Measurements from ENCODE around the gene PRKCE. TPM values are rescaled to one million over a fixed set of nuclear protein-coding genes. Genes with fewer than 3 reads are reported as not detected.

PRKCE gene
- total and polyA plus RNA-seq, 4 donors = 2.5 to 38.6 (median 5.8) TPM

DNA sequence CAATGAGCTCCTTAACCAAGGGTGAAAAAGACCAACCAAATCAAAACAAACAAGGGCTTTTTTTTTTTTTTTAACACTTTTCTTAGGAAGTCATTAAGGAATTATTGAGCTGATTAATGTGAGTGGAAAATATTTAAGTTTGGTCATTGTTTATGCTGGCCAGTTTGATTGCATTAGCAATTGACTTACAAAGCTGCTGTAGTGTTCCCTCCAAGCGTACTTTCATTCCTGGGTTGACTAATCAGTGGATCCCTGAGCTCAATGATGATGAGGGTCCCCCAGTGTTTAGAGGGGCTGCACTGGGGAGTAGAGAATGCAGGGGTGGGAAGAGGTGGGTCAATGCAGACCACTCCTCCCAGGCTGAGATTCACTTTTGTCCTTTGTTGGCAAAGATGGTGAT lies 119.3 kb downstream of the PRKCE start:
- Histone ChIP-seq H3K4me3 (ENCODE audit: low read depth in 1 of 3, low read length in 3 of 3) (no peak overlapping the region), H3K4me1 (ENCODE audit: control insufficient read depth in 4 of 4, insufficient read depth in 4 of 4, low read length in 3 of 4) (peaks cover 0 to 8% (median 4%) of the 10 kb centered on the region in 4 donors), H3K36me3 (ENCODE audit: control insufficient read depth in 4 of 4, insufficient read depth in 3 of 4, low read depth in 1 of 4, low read length in 3 of 4) (no peaks in the 10 kb centered on the region), H3K9ac (ENCODE audit: low read depth in 1 of 2, low read length in 2 of 2) (no peak overlapping the region), H3K27me3 (ENCODE audit: control insufficient read depth in 4 of 4, insufficient read depth in 4 of 4, low read length in 3 of 4) (no peaks in the 10 kb centered on the region), H3K27ac (ENCODE audit: low read depth in 1 of 2, low read length in 2 of 2) (no peak overlapping the region), H3K9me3 (ENCODE audit: control insufficient read depth in 4 of 4, low read length in 3 of 4) (no peaks in the 10 kb centered on the region)
- no peak for DNase-seq (ENCODE audit: low spot score)
- 90% methylated on average over 1 of the region's 1 CpG for WGBS
- no peak for TF ChIP-seq NR2F2 (IDR thresholded peaks at IDR 0.05)
- TF ChIP-seq GABPA (IDR thresholded peaks at IDR 0.05 in 1 of 2, conservative IDR thresholded peaks at IDR 0.05 in 1 of 2) = no peak
- no peak for TF ChIP-seq YY1 (IDR thresholded peaks at IDR 0.05)
- TF ChIP-seq, protein P1, sequence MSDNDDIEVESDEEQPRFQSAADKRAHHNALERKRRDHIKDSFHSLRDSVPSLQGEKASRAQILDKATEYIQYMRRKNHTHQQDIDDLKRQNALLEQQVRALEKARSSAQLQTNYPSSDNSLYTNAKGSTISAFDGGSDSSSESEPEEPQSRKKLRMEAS (IDR thresholded peaks at IDR 0.05) = no peak
- no peak for TF ChIP-seq SP1 (IDR thresholded peaks at IDR 0.05)
- no peak for TF ChIP-seq RAD21 (IDR thresholded peaks at IDR 0.05)
- TF ChIP-seq, protein P2, sequence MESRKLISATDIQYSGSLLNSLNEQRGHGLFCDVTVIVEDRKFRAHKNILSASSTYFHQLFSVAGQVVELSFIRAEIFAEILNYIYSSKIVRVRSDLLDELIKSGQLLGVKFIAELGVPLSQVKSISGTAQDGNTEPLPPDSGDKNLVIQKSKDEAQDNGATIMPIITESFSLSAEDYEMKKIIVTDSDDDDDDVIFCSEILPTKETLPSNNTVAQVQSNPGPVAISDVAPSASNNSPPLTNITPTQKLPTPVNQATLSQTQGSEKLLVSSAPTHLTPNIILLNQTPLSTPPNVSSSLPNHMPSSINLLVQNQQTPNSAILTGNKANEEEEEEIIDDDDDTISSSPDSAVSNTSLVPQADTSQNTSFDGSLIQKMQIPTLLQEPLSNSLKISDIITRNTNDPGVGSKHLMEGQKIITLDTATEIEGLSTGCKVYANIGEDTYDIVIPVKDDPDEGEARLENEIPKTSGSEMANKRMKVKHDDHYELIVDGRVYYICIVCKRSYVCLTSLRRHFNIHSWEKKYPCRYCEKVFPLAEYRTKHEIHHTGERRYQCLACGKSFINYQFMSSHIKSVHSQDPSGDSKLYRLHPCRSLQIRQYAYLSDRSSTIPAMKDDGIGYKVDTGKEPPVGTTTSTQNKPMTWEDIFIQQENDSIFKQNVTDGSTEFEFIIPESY (IDR thresholded peaks at IDR 0.05) = no peak
- TF ChIP-seq EGR1 (IDR thresholded peaks at IDR 0.05; ENCODE audit: low read depth in 2 of 2) = no peak
- no peak for TF ChIP-seq REST (IDR thresholded peaks at IDR 0.05)
- no peak for TF ChIP-seq TAF1 (conservative IDR thresholded peaks at IDR 0.05)
- TF ChIP-seq FOXA2 (IDR thresholded peaks at IDR 0.05) = no peak
- TF ChIP-seq JUND (IDR thresholded peaks at IDR 0.05) = no peak
- no peak for TF ChIP-seq FOXA1 (IDR thresholded peaks at IDR 0.05)
- TF ChIP-seq HNF4A (conservative IDR thresholded peaks at IDR 0.05) = no peak
- TF ChIP-seq CTCF (IDR thresholded peaks at IDR 0.05; ENCODE audit: low read depth, low read length, missing input control) = no peak

DNA sequence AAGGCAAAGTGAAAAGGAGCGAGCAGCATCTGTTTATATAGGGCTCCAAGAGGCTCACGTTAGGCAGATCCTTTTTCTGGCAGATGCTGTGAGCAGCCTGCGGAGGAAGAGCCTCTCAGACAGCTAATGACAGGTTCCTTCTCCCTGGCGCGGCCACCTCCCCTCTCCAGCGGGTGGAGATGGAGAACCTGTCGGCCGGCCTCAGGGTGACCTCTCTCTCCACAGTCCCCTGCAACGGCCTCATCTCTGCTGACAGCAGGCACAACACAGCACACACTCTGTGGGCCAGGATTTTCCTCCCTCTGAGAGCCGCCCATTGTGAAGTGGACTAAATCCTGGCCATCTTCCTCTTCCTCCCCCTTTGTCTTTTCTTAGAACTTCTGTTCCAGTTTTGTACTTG lies 119.8 kb downstream of the PRKCE start:
- no peak overlapping the region for H3K27ac ChIP-seq (ENCODE audit: low read depth in 1 of 2, low read length in 2 of 2)
- WGBS = 64% methylated on average over 10 of the region's 10 CpGs
- no peak overlapping the region for H3K9ac ChIP-seq (ENCODE audit: low read depth in 1 of 2, low read length in 2 of 2)
- no peaks in the 10 kb centered on the region for H3K36me3 ChIP-seq (ENCODE audit: control insufficient read depth in 4 of 4, insufficient read depth in 3 of 4, low read depth in 1 of 4, low read length in 3 of 4)
- peaks cover 0 to 3% (median under 1%) of the 10 kb centered on the region in 4 donors for H3K4me1 ChIP-seq (ENCODE audit: control insufficient read depth in 4 of 4, insufficient read depth in 4 of 4, low read length in 3 of 4)
- TF ChIP-seq RAD21 (IDR thresholded peaks at IDR 0.05) (peak in 1 of 2 donors; percentile 29), SP1 (IDR thresholded peaks at IDR 0.05) (no peak), NR2F2 (IDR thresholded peaks at IDR 0.05) (no peak), FOXA2 (IDR thresholded peaks at IDR 0.05) (no peak)
- no peaks in the 10 kb centered on the region for H3K9me3 ChIP-seq (ENCODE audit: control insufficient read depth in 4 of 4, low read length in 3 of 4)
- no peaks in the 10 kb centered on the region for H3K27me3 ChIP-seq (ENCODE audit: control insufficient read depth in 4 of 4, insufficient read depth in 4 of 4, low read length in 3 of 4)
- DNase-seq (ENCODE audit: low spot score) = no peak
- H3K4me3 ChIP-seq (ENCODE audit: low read depth in 1 of 3, low read length in 3 of 3) = no peak overlapping the region

Measured in liver (tissue), 9 donors.